Measurements from ENCODE around the gene SMPD4. TPM values are rescaled to one million over a fixed set of nuclear protein-coding genes. Genes with fewer than 3 reads are reported as not detected.
"Not testable (repeated sequence)": the region's sequence is repeated elsewhere in the genome, so short reads cannot be mapped to it uniquely, and the experiment has no call there.

SMPD4 gene
- total RNA-seq, 2 donors from 2014 or later = 46.3 to 53.1 TPM

DNA sequence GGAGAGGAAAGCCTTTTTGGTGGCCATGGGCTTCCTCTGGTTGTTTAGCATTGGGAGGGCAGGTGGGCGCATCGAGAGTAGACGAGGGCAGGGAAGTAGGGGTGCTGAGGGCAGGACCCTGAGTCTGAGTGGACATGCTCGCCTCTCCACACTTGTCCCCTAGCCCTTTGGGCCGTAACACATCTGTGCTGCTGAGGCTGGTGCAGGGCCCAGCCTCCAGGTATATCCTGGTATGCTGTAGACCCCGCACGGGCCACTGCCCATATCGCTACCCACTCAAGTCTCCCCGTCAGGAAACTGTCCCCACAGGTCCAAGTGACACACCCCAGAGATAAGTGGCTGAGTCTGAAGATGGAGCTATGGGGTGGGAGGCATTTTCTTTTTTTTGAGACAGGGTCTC lies 22.8 kb downstream of the SMPD4 start:
- DNase-seq (ENCODE audit: low spot score) (no peak), ATAC-seq (ENCODE audit: insufficient number of reproducible peaks, low FRiP score, low read depth) (no peak)
- H3K9me3 ChIP-seq = no peaks in the 10 kb centered on the region
- peaks cover 11% of the 10 kb centered on the region for H3K36me3 ChIP-seq
- H3K27ac ChIP-seq = no peak overlapping the region
- H3K4me1 ChIP-seq (ENCODE audit: control insufficient read depth in 1 of 2, low read depth in 2 of 2) = no peaks in the 10 kb centered on the region
- no peaks in the 10 kb centered on the region for H3K27me3 ChIP-seq (replicated peaks; ENCODE audit: insufficient read depth)
- TF ChIP-seq, protein P1, sequence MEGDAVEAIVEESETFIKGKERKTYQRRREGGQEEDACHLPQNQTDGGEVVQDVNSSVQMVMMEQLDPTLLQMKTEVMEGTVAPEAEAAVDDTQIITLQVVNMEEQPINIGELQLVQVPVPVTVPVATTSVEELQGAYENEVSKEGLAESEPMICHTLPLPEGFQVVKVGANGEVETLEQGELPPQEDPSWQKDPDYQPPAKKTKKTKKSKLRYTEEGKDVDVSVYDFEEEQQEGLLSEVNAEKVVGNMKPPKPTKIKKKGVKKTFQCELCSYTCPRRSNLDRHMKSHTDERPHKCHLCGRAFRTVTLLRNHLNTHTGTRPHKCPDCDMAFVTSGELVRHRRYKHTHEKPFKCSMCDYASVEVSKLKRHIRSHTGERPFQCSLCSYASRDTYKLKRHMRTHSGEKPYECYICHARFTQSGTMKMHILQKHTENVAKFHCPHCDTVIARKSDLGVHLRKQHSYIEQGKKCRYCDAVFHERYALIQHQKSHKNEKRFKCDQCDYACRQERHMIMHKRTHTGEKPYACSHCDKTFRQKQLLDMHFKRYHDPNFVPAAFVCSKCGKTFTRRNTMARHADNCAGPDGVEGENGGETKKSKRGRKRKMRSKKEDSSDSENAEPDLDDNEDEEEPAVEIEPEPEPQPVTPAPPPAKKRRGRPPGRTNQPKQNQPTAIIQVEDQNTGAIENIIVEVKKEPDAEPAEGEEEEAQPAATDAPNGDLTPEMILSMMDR (IDR thresholded peaks at IDR 0.05) = no peak
- H3K4me3 ChIP-seq = no peak overlapping the region

DNA sequence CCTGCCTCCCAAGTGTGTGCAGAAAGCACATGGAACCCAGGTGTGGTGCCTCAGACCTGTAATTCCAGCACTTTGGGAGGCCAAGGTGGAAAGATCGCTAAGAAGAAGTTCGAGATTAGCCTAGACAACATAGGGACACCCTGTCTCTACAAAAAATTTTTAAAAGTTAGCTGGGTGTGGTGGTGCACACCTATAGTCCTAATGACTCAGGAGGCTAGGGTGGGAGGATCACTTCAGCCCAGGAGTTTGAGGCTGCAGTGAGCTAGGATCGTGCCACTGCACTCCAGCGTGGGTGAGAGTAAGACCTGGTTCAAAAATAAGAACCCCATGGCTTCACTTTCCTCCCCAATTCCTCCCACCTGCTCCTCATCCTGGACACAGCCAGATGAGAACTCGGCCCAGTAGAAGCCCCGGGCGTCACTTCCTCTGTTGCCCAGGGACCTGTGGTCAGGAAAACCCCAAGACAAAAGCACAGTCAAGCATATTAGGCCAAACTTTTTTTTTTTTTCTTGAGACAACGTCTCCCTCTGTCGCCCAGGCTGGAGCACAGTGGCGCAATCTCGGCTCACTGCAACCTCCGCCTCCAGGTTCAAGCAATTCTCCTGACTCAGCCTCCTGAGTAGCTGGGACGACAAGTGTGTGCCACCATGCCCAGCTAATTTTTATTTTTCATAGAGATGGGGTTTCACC lies 23.4 kb downstream of the SMPD4 start:
- not testable (repeated sequence) for H3K27me3 ChIP-seq (replicated peaks; ENCODE audit: insufficient read depth); H3K27ac ChIP-seq; DNase-seq (ENCODE audit: low spot score); H3K9me3 ChIP-seq; ATAC-seq (ENCODE audit: insufficient number of reproducible peaks, low FRiP score, low read depth); H3K4me3 ChIP-seq; H3K4me1 ChIP-seq (ENCODE audit: control insufficient read depth in 1 of 2, low read depth in 2 of 2)
- peaks cover 11% of the 10 kb centered on the region for H3K36me3 ChIP-seq

DNA sequence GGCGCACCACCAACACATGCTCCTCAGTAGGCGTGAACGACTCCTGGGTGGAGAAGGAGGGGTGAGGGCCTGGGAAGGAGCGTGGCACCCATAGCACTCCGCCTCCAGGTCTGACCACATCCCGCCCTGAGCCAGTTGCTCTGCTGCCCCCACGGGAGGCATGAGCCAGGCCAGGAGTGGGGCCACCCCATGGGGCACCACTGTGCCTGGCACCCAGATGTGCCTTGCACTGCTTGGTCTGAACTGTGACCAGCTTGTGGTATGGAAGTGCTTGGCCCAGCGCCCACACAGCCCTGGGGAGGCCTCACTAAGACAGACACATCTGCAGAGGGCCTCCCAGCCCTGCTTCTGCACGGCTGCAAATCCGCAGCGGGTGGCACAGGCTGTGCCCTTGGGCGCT lies 24.0 kb downstream of the SMPD4 start:
- not testable (repeated sequence) for H3K27me3 ChIP-seq (replicated peaks; ENCODE audit: insufficient read depth); H3K9me3 ChIP-seq; ATAC-seq (ENCODE audit: insufficient number of reproducible peaks, low FRiP score, low read depth); H3K4me3 ChIP-seq; DNase-seq (ENCODE audit: low spot score); H3K4me1 ChIP-seq (ENCODE audit: control insufficient read depth in 1 of 2, low read depth in 2 of 2); H3K27ac ChIP-seq
- peaks cover 14% of the 10 kb centered on the region for H3K36me3 ChIP-seq

DNA sequence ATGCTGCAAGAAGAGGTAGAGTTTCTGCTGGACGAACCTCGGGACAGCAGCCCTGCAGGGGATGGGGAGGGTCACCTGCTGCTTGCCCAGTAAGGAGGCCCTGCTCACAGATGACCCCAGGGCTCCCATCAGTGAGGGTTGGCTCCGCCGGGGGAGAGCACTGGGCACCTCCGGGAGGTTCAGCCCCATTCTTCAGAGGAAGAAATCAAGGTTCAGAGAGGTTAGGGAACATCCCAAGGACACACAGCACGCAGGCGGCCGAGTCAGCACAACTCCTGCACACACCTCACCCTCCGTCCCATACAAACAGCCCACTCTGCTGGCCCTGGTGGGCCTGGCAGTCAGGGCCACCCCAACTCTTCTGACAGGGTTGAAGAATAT lies 24.8 kb downstream of the SMPD4 start:
- ATAC-seq (ENCODE audit: insufficient number of reproducible peaks, low FRiP score, low read depth) (no peak), DNase-seq (ENCODE audit: low spot score) (no peak)
- peaks cover 19% of the 10 kb centered on the region for H3K36me3 ChIP-seq
- TF ChIP-seq, protein P1 (IDR thresholded peaks at IDR 0.05) = no peak
- H3K27me3 ChIP-seq (replicated peaks; ENCODE audit: insufficient read depth) = no peaks in the 10 kb centered on the region
- H3K4me1 ChIP-seq (ENCODE audit: control insufficient read depth in 1 of 2, low read depth in 2 of 2) = no peaks in the 10 kb centered on the region
- no peaks in the 10 kb centered on the region for H3K9me3 ChIP-seq
- no peak overlapping the region for H3K4me3 ChIP-seq
- no peak overlapping the region for H3K27ac ChIP-seq

DNA sequence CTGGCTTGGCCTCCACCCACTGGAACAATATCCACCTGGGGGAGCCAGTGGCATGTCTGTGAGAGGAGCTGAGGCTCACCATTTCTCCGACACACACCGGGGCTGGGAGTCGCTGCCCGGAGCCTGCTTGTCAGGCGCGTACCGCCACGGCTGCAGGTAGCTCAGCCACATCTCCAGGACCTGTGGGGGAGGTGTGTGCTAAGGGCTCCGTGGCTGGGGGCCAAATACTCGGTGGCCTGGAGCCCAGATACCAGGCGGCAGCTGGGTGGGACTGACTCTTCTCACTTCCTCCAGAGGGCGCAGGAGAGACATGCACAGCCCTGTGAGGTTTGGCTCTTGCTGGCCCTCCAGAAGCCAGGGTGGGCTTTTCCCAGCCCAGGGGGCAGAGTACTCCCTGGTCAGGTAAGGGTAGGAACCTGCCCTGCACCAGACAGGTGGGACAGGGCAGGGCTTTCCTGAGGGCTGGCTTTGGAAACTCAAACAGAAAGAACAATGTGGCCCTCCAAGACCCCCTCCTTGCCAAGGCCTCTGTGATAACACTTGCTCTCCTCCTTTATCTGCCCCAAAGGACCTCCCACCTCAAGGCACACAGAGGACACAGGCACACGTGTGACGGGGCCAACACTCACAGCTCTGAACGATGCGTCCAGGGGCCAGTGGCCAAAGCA lies 25.3 kb downstream of the SMPD4 start:
- ATAC-seq (ENCODE audit: insufficient number of reproducible peaks, low FRiP score, low read depth); H3K4me3 ChIP-seq; H3K9me3 ChIP-seq; H3K4me1 ChIP-seq (ENCODE audit: control insufficient read depth in 1 of 2, low read depth in 2 of 2); H3K27ac ChIP-seq; DNase-seq (ENCODE audit: low spot score); H3K27me3 ChIP-seq (replicated peaks; ENCODE audit: insufficient read depth): not testable (repeated sequence)
- H3K36me3 ChIP-seq = peaks cover 19% of the 10 kb centered on the region

DNA sequence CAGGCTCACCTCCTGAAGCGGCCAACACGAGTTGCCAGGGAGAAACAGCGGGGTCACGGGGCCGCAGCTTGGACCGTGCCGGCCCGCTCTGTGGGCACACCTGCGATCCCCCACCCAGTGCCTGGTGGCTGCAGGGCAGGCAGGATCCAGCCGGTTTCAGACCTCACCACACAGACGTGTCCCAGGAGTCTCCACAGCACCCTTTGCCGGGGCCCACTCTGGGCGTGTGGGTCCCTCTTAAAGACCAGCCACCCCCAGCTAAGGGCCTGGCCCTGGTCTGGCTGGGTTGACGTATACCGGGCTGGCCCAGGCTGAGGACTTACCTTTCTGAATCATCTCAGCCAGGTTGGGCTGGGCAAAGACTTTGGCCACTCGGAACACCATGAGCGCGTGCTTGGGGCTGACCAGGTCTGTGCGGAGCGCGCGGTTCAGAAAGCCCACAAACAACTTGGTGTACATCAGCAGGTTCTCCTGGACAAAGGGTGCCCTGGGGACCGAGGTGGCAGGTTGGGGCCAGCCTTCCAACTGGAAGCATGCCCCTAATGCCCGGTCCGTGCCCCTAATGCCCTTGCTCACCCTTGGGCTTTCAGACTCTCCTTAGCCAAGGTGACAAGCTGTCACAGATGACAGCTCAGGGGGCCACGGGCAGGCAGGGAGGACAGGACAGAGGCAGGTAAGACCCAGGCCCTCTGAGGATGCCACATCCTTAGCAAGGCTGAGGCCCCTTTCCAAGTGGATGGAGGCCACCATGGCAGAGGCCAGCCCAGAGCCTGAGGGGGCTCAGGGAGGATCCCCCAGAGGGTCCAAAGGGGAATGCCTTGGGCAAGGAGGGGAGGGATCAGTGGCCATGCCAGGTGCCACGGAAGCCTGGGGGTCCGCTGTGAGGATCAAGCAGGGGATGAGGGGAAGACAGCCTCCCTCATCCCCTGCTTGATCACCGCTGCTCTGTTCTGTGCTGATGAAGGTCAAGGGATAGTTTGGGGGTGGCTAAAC lies 26.3 kb downstream of the SMPD4 start:
- Histone ChIP-seq H3K4me3 (no peak overlapping the region), H3K27me3 (replicated peaks; ENCODE audit: insufficient read depth) (no peaks in the 10 kb centered on the region), H3K36me3 (peaks cover 17% of the 10 kb centered on the region), H3K9me3 (no peaks in the 10 kb centered on the region), H3K27ac (no peak overlapping the region), H3K4me1 (ENCODE audit: control insufficient read depth in 1 of 2, low read depth in 2 of 2) (no peaks in the 10 kb centered on the region)
- DNase-seq (ENCODE audit: low spot score) (no peak), ATAC-seq (ENCODE audit: insufficient number of reproducible peaks, low FRiP score, low read depth) (no peak)
- TF ChIP-seq, protein P1 (IDR thresholded peaks at IDR 0.05) = no peak

DNA sequence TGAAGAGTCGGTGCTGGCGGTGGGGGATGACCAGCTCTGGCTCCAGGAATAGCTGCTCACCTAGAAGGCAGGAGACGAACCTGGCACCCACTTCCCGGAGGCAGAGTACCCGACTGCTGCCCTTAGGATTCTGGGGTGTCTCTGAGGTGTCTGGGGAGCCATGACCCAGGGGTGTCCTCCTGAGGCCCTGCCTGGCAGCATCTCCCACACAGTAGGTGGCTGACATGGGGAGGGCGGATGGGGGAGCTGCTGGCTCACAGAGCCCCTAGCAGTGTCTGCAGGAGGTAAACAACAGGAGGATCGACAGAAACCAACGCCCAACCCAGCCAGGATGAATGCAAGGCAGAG lies 27.0 kb downstream of the SMPD4 start:
- H3K4me1 ChIP-seq (ENCODE audit: control insufficient read depth in 1 of 2, low read depth in 2 of 2); H3K4me3 ChIP-seq; DNase-seq (ENCODE audit: low spot score); H3K27ac ChIP-seq; H3K27me3 ChIP-seq (replicated peaks; ENCODE audit: insufficient read depth); ATAC-seq (ENCODE audit: insufficient number of reproducible peaks, low FRiP score, low read depth); H3K9me3 ChIP-seq: not testable (repeated sequence)
- H3K36me3 ChIP-seq = peaks cover 17% of the 10 kb centered on the region

DNA sequence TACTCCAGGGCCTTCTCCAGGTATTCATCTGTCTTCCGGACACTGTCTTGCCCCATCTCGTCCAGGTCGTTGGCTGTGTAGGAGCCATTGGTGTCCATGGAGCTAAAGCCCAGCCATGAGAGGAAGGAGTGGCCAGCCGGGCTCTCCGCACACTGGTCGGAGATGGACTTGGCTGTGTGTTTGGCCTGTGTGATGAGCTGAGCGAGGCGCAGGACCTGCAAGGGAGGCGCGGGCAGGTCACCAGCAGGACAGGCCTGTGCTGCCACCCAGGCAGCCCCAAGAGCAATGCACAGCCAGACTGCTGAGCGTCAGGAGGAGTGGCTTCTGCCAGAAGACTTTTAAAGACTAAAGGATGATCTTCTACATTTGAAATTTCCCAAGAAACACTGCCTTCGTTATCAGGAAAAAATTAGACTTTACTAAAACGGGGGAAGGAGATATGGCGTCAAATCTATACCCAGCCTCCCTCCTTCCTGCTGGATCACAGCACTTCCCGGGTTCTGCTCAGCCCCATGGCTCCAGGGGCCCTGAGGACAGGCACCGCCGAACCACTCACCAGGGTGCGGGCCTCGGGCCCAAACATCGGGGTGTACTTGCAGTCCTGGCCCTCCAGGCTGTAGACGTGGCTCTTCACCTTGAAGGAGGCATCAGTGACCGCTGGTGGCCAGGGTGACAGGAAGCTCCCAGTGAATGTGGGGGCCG lies 27.5 kb downstream of the SMPD4 start:
- not testable (repeated sequence) for H3K4me3 ChIP-seq; ATAC-seq (ENCODE audit: insufficient number of reproducible peaks, low FRiP score, low read depth); H3K27me3 ChIP-seq (replicated peaks; ENCODE audit: insufficient read depth); H3K9me3 ChIP-seq; H3K4me1 ChIP-seq (ENCODE audit: control insufficient read depth in 1 of 2, low read depth in 2 of 2); H3K27ac ChIP-seq; DNase-seq (ENCODE audit: low spot score)
- peaks cover 17% of the 10 kb centered on the region for H3K36me3 ChIP-seq

Measured in thoracic aorta (tissue), 2 donors.